Pancreas (tissue), 10 donors: ENCODE results near the gene HARBI1. TPM values are rescaled to one million over a fixed set of nuclear protein-coding genes. Genes with fewer than 3 reads are reported as not detected.

Experiments used
- ATAC-seq, 4 donors: fragments of 200-7000 bp; cut with Tn5 transposase; one replicate each; pipeline versions ENCODE4 v1.8.0 to v1.9.1; 2020; ENCODE audit warnings: mild to moderate bottlenecking in 4 of 4, moderate library complexity in 4 of 4
- DNase-seq, 6 donors: peaks; one replicate each; pipeline ENCODE4 v3.0.0-alpha.2; 2020
- FAIRE-seq: peaks from 2 replicates; lab custom pipeline; 2012; peaks lifted over from hg19 to GRCh38; lab: Jason Lieb, UNC
- H3K27ac ChIP-seq, 4 donors: fragments of 200-600 bp; sonication (generic); 1 replicate in 3 of 4; 2 replicates in 1 of 4; pipeline versions ENCODE4 v1.5.0 to v1.8.0; 2020
- H3K27me3 ChIP-seq, 4 donors: fragments of 200-600 bp; one replicate each; pipeline ENCODE4 v1.8.0; 2021
- H3K36me3 ChIP-seq, 3 donors: fragments of 200-600 bp; sonication (generic) in 1 of 3; one replicate each; pipeline versions ENCODE4 v1.5.0 to v1.8.0; 2020 to 2021
- H3K4me1 ChIP-seq, 3 donors: fragments of 200-600 bp; one replicate each; pipeline ENCODE4 v1.8.0; 2021
- H3K4me3 ChIP-seq, 4 donors: fragments of 200-600 bp; sonication (generic) in 2 of 4; one replicate each; pipeline versions ENCODE4 v1.5.0 to v1.8.0; 2020 to 2021
- H3K9me3 ChIP-seq, 4 donors: fragments of 200-600 bp; one replicate each; pipeline ENCODE4 v1.8.0; 2021
- WGBS, 2 donors: extraction: QIAGEN DNeasy Blood & Tissue Kit; methylation state at CpG; one replicate each; pipeline ENCODE4 v1.1.7; 2013; 5-methylcytosine and 5-hydroxymethylcytosine counted together
- intact Hi-C, 3 donors: fragments of 100-400 bp; cut with DNase I; formaldehyde crosslinking; loops; one replicate each; pipeline versions ENCODE4 v1.11.1 to v1.14.2; 2022
- polyA plus RNA-seq, 2 donors: library from polyadenylated mRNA; stranded (reverse); fragments of 200-250 nt; gene quantifications; one replicate each; pipeline ENCODE4 v1.2.3, GENCODE V29; 2013
- total RNA-seq, 6 donors: library from RNA; stranded (reverse); fragmentation: NEBNext Ultra II Directional in 4 of 6; extraction: Animal tissue kit (Norgen Biotek cat#: 25700) in 4 of 6; gene quantifications; one replicate each; pipeline versions ENCODE4 v1.2.1 to v1.2.4, GENCODE V29; 2021 to 2023
- TF ChIP-seq, protein P1 (sequence below), 4 donors: fragments of 200-600 bp; sonication (generic) in 3 of 4; IDR thresholded peaks; one replicate each; pipeline versions ENCODE4 v1.5.0 to v1.8.0; 2021; ENCODE audit warnings: antibody characterized with exemption in 4 of 4
- donor health status: healthy with polysubstance abuse.
- donor health status: DM: no; HTN: no; CAD: no; lungs with moderate emphysema.
- donor health status: DM: no; HTN: no; CAD: no.
- donor health status: control.
- donor health status: control.
- donor health status: Bipolar disorder and iron deficiency.
- donor health status: DM: yes; HTN: yes; CAD: no.
- donor health status: DM: no; HTN: no; CAD: no.
- donor health status: DM: no; HTN: no; CAD: no.
- donor health status: DM: yes; HTN: yes; CAD: no.

The HARBI1 gene
- total and polyA plus RNA-seq, 8 donors: 1.7 to 2.6 (median 2.0) TPM

GRCh38 chr11:46611526-46612304, 5.3 kb downstream of the HARBI1 start:
- H3K4me3 ChIP-seq: no peak overlapping the region
- FAIRE-seq (no peak), DNase-seq (no peak), ATAC-seq (no peak)
- no peaks in the 10 kb centered on the region for H3K27me3 ChIP-seq
- WGBS, 2 donors: 48 to 66% methylated on average over 5 of the region's 5 CpGs
- intact Hi-C loops: no loop called here
- TF ChIP-seq, protein P1, sequence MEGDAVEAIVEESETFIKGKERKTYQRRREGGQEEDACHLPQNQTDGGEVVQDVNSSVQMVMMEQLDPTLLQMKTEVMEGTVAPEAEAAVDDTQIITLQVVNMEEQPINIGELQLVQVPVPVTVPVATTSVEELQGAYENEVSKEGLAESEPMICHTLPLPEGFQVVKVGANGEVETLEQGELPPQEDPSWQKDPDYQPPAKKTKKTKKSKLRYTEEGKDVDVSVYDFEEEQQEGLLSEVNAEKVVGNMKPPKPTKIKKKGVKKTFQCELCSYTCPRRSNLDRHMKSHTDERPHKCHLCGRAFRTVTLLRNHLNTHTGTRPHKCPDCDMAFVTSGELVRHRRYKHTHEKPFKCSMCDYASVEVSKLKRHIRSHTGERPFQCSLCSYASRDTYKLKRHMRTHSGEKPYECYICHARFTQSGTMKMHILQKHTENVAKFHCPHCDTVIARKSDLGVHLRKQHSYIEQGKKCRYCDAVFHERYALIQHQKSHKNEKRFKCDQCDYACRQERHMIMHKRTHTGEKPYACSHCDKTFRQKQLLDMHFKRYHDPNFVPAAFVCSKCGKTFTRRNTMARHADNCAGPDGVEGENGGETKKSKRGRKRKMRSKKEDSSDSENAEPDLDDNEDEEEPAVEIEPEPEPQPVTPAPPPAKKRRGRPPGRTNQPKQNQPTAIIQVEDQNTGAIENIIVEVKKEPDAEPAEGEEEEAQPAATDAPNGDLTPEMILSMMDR (IDR thresholded peaks at IDR 0.05): no peak
- H3K27ac ChIP-seq: no peak overlapping the region
- peaks cover 0 to 23% (median 0%) of the 10 kb centered on the region in 3 donors for H3K4me1 ChIP-seq
- H3K9me3 ChIP-seq: no peaks in the 10 kb centered on the region
- no peaks in the 10 kb centered on the region for H3K36me3 ChIP-seq

- no peaks in the 10 kb centered on the region for H3K9me3 ChIP-seq
- H3K36me3 ChIP-seq: no peaks in the 10 kb centered on the region
- ATAC-seq (no peak), FAIRE-seq (no peak), DNase-seq (no peak)
- H3K4me1 ChIP-seq: peaks cover 0 to 6% (median 0%) of the 10 kb centered on the region in 3 donors
- 93 to 98% methylated on average over 6 of the region's 6 CpGs for WGBS, 2 donors
- H3K4me3 ChIP-seq: no peak overlapping the region
- H3K27me3 ChIP-seq: no peaks in the 10 kb centered on the region
- TF ChIP-seq, protein P1 (IDR thresholded peaks at IDR 0.05): no peak
- H3K27ac ChIP-seq: no peak overlapping the region
- intact Hi-C loops: no loop called here
Observed at GRCh38 chr11:46609386-46609785, 7.6 kb downstream of the HARBI1 start.

DNA sequence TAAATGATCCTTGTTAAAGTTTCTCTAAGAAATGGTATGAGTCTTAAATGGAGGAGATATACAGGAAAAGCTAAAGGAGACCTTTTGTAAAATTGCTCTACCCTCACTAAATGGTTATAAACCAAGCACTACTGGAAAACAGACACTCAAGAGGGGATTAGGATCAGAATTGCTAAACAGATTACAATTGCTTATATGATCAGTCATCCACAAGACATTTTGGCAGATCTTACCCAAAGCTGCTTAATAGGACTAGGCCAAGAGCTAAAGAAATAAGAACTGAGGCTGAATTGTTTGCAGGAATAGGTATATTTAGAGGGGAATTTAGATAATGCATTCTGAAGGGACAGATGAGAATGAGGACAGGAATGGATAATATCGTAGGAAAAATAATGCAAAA, 9.5 kb downstream of the HARBI1 start:
- intact Hi-C loops: no loop called here
- Histone ChIP-seq H3K27ac (no peak overlapping the region), H3K27me3 (no peaks in the 10 kb centered on the region), H3K4me1 (peaks cover 0 to 5% (median 0%) of the 10 kb centered on the region in 3 donors), H3K4me3 (no peak overlapping the region), H3K9me3 (no peaks in the 10 kb centered on the region), H3K36me3 (no peaks in the 10 kb centered on the region)
- TF ChIP-seq, protein P1 (IDR thresholded peaks at IDR 0.05): no peak
- WGBS, 2 donors: 75% methylated on average over 1 of the region's 1 CpG
- FAIRE-seq (no peak), DNase-seq (no peak), ATAC-seq (no peak)

DNA sequence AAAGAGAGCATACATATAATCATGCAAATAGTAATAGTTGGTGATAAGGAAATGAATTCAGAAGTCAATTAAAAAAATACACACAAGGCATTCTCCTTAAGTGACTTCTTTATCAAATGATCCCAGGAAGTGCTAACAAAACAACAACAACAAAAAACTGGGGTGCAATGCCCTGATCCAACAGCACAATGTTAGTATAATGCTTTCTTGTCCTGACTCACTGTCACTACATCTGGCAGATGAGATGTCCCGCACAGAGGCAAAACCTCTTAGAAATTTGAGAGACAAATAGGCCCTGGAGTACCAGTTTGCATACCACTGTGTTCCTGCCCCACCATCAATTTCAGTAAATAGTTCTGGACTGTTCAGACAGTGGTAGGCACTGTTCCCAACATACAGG, 12.2 kb downstream of the HARBI1 start:
- Histone ChIP-seq H3K27me3 (no peaks in the 10 kb centered on the region), H3K4me3 (no peak overlapping the region), H3K36me3 (no peaks in the 10 kb centered on the region), H3K4me1 (no peaks in the 10 kb centered on the region), H3K9me3 (no peaks in the 10 kb centered on the region), H3K27ac (no peak overlapping the region)
- TF ChIP-seq, protein P1 (IDR thresholded peaks at IDR 0.05): no peak
- FAIRE-seq (no peak), DNase-seq (no peak), ATAC-seq (no peak)
- intact Hi-C loops: no loop called here
- WGBS, 2 donors: 90 to 100% methylated on average over 1 of the region's 1 CpG

DNA sequence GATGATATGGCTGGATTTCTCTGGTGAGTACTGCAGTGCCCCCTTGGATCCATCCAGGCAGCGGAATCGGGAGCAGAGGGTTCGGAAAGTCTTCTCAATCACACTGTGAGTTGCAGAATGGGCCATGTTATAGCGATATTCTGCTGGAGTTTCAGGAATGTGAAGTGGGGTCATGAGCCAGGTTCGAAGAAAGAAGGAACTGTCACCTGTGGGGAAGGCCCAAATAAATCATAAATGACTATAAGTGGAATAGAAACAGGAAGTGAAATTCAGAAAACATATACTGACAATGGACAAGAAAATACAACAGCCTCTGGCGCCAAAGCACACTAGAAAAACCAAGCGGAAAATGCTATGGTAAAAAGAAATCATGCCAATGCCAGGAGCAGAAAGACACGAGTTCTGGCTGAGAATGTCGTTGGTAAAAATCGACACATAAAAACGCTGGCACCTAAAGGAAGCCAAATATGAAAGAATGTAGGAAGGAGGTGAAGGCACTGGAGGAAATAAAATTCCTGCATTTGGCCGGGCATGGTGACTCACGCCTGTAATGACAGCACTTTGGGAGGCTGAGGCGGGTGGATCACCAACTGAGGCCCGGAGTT, 13.2 kb downstream of the HARBI1 start:
- ATAC-seq: no peak

More for the DNA sequence above, 13.2 kb downstream of the HARBI1 start:
- no peak for FAIRE-seq
- H3K4me3 ChIP-seq: no peak overlapping the region
- H3K27me3 ChIP-seq: no peaks in the 10 kb centered on the region
- no peaks in the 10 kb centered on the region for H3K4me1 ChIP-seq
- WGBS, 2 donors: 90 to 93% methylated on average over 15 of the region's 15 CpGs
- no peaks in the 10 kb centered on the region for H3K9me3 ChIP-seq
- intact Hi-C loops: no loop called here
- no peak for DNase-seq
- no peaks in the 10 kb centered on the region for H3K36me3 ChIP-seq
- no peak overlapping the region for H3K27ac ChIP-seq
- TF ChIP-seq, protein P1 (IDR thresholded peaks at IDR 0.05): no peak
